NB4 (cell line): ENCODE data around the gene ARHGAP26.

ENCODE experiments used
- POLR2A ChIP-seq: IDR thresholded peaks from 2 replicates; pipeline ENCODE4 v1.6.1; 2011; ENCODE audit warnings: mild to moderate bottlenecking; ENCODE audit not compliant: insufficient read length; ENCODE audit errors: extremely low read depth
- TF ChIP-seq, protein P1 (sequence below): IDR thresholded peaks from one replicate; pipeline ENCODE4 v1.5.1; 2012; ENCODE audit warnings: low read depth, low read length

DNA sequence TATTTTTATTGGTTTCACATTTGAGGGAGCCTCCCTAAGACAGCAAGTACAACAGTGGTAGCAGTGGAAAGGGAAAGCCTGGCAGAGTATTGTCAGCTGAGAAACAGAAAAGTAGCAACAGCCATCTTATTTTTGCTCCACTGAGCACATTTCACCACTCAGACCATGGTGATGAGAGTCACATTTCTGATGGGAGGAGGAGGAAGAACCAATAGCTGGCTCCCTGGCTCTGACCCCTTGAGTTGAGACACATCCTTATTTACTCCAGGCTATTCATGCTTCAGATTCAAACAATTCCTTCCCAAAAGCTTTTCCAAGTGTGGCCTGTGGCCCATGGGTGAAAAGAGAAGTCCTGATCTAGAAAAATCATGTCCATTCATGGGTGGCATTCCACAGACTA, 236.3 kb downstream of the ARHGAP26 start:
- TF ChIP-seq, protein P1, sequence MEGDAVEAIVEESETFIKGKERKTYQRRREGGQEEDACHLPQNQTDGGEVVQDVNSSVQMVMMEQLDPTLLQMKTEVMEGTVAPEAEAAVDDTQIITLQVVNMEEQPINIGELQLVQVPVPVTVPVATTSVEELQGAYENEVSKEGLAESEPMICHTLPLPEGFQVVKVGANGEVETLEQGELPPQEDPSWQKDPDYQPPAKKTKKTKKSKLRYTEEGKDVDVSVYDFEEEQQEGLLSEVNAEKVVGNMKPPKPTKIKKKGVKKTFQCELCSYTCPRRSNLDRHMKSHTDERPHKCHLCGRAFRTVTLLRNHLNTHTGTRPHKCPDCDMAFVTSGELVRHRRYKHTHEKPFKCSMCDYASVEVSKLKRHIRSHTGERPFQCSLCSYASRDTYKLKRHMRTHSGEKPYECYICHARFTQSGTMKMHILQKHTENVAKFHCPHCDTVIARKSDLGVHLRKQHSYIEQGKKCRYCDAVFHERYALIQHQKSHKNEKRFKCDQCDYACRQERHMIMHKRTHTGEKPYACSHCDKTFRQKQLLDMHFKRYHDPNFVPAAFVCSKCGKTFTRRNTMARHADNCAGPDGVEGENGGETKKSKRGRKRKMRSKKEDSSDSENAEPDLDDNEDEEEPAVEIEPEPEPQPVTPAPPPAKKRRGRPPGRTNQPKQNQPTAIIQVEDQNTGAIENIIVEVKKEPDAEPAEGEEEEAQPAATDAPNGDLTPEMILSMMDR: no peak
- no peak for TF ChIP-seq POLR2A
